DOHH2 (cell line): ENCODE results near the gene TMEM176B.

ENCODE experiments used
- H3F3A ChIP-seq: fragments of 200-600 bp; sonication (generic), shearing (Covaris generic); 2 replicates; pipeline ENCODE4 v1.6.0; 2016; ENCODE audit warnings: antibody characterized with exemption, mild to moderate bottlenecking; ENCODE audit not compliant: control insufficient read depth, insufficient read depth
- H3K27ac ChIP-seq: fragments of 200-600 bp; sonication (generic); 2 replicates; pipeline ENCODE4 v1.5.1; 2014; ENCODE audit warnings: low read depth, mild to moderate bottlenecking, low read length, moderate library complexity
- H3K27me3 ChIP-seq: fragments of 200-600 bp; sonication (generic); 2 replicates; pipeline ENCODE4 v1.6.1; 2014; ENCODE audit warnings: mild to moderate bottlenecking, low read length, mixed read lengths; ENCODE audit not compliant: control insufficient read depth
- H3K36me3 ChIP-seq: fragments of 200-600 bp; sonication (generic); 2 replicates; pipeline ENCODE4 v1.6.1; 2014; ENCODE audit warnings: mild to moderate bottlenecking, low read length, moderate library complexity, mixed read lengths; ENCODE audit not compliant: control insufficient read depth
- H3K4me1 ChIP-seq: fragments of 200-600 bp; sonication (generic); 2 replicates; pipeline ENCODE4 v1.6.1; 2014; ENCODE audit warnings: mild to moderate bottlenecking, low read length, mixed read lengths; ENCODE audit not compliant: control insufficient read depth
- H3K4me2 ChIP-seq: fragments of 200-600 bp; sonication (generic); 2 replicates; pipeline ENCODE4 v1.6.0; 2014; ENCODE audit warnings: mild to moderate bottlenecking, low read length, moderate library complexity
- H3K4me3 ChIP-seq: fragments of 200-600 bp; sonication (generic); 2 replicates; pipeline ENCODE4 v1.5.1; 2014; ENCODE audit warnings: mild to moderate bottlenecking, low read length, mixed read lengths
- H3K79me2 ChIP-seq: fragments of 200-600 bp; sonication (generic); 2 replicates; pipeline ENCODE4 v1.6.1; 2014; ENCODE audit warnings: mild to moderate bottlenecking, low read length, mixed read lengths; ENCODE audit not compliant: control insufficient read depth
- H3K9me2 ChIP-seq: fragments of 200-600 bp; sonication (generic); replicated peaks from 2 replicates; pipeline ENCODE4 v1.6.1; 2014; ENCODE audit warnings: mild to moderate bottlenecking, low read length, mixed read lengths; ENCODE audit not compliant: control insufficient read depth
- H3K9me3 ChIP-seq: fragments of 200-600 bp; sonication (generic); 2 replicates; pipeline ENCODE4 v1.6.1; 2014; ENCODE audit warnings: antibody characterized with exemption, low read length, mixed read lengths; ENCODE audit not compliant: control insufficient read depth, insufficient read depth
- H4K20me1 ChIP-seq: fragments of 200-600 bp; sonication (generic); 2 replicates; pipeline ENCODE4 v1.6.0; 2014; ENCODE audit warnings: low read depth, mild to moderate bottlenecking, antibody characterized with exemption, low read length, moderate library complexity; ENCODE audit not compliant: control insufficient read depth, insufficient read depth
- CTCF ChIP-seq: fragments of 200-600 bp; sonication (generic); IDR thresholded peaks from one replicate; pipeline ENCODE4 v1.5.1; 2014; ENCODE audit warnings: antibody characterized with exemption, mild to moderate bottlenecking, low read depth, low read length; ENCODE audit not compliant: poor library complexity, severe bottlenecking
- EZH2phosphoT487 ChIP-seq: fragments of 200-600 bp; sonication (generic); IDR thresholded peaks from 2 replicates; pipeline ENCODE4 v1.6.1; 2017; ENCODE audit warnings: borderline replicate concordance, mild to moderate bottlenecking, antibody characterized with exemption, low read length, moderate library complexity, mixed read lengths

TMEM176B gene

GRCh38 chr7:150823043-150823442 is 22.9 kb upstream of the TMEM176B start:
- H3K36me3 ChIP-seq = no peaks in the 10 kb centered on the region
- no peaks in the 10 kb centered on the region for H3K4me1 ChIP-seq
- H3F3A ChIP-seq = no peaks in the 10 kb centered on the region
- no peaks in the 10 kb centered on the region for H4K20me1 ChIP-seq
- H3K79me2 ChIP-seq = no peaks in the 10 kb centered on the region
- H3K9me2 ChIP-seq = no peaks in the 10 kb centered on the region
- H3K4me3 ChIP-seq = no peak overlapping the region
- H3K4me2 ChIP-seq = no peak overlapping the region
- H3K27me3 ChIP-seq = peaks cover 14% of the 10 kb centered on the region
- TF ChIP-seq EZH2phosphoT487 = no peak
- no peak for TF ChIP-seq CTCF
- no peak overlapping the region for H3K27ac ChIP-seq
- no peaks in the 10 kb centered on the region for H3K9me3 ChIP-seq

- Histone ChIP-seq H4K20me1 (no peaks in the 10 kb centered on the region), H3K4me2 (no peak overlapping the region), H3K36me3 (no peaks in the 10 kb centered on the region), H3F3A (no peaks in the 10 kb centered on the region), H3K27me3 (peaks cover 4% of the 10 kb centered on the region), H3K9me2 (no peaks in the 10 kb centered on the region), H3K79me2 (no peaks in the 10 kb centered on the region), H3K9me3 (0 out of 2 replicates have a peak, but pooled peaks cover 4% of the 10 kb centered on the region), H3K4me3 (no peak overlapping the region), H3K4me1 (no peaks in the 10 kb centered on the region), H3K27ac (no peak overlapping the region)
- TF ChIP-seq EZH2phosphoT487 (no peak), CTCF (no peak)
Measured at GRCh38 chr7:150820578-150821198, 20.5 kb upstream of the TMEM176B start.

- TF ChIP-seq CTCF = no peak
- TF ChIP-seq EZH2phosphoT487 = no peak
- H3K9me2 ChIP-seq = no peaks in the 10 kb centered on the region
- no peaks in the 10 kb centered on the region for H3K4me1 ChIP-seq
- H3K9me3 ChIP-seq = 0 out of 2 replicates have a peak, but pooled peaks cover 5% of the 10 kb centered on the region
- H3K36me3 ChIP-seq = no peaks in the 10 kb centered on the region
- no peak overlapping the region for H3K4me2 ChIP-seq
- H4K20me1 ChIP-seq = no peaks in the 10 kb centered on the region
- peaks cover 4% of the 10 kb centered on the region for H3K27me3 ChIP-seq
- no peaks in the 10 kb centered on the region for H3F3A ChIP-seq
- H3K27ac ChIP-seq = no peak overlapping the region
- H3K4me3 ChIP-seq = no peak overlapping the region
- no peaks in the 10 kb centered on the region for H3K79me2 ChIP-seq
Measured at GRCh38 chr7:150820148-150820547, 20.0 kb upstream of the TMEM176B start.
